ENCODE measurements around the gene AFTPH. TPM values are rescaled to one million over a fixed set of nuclear protein-coding genes. Genes with fewer than 3 reads are reported as not detected.

Gene AFTPH
- total RNA-seq, 1 donor from 2014 or later: 28.3 TPM

- peak; percentile 3 for ATAC-seq
Observed at GRCh38 chr2:64591188-64591587, 67.1 kb downstream of the AFTPH start.

DNA sequence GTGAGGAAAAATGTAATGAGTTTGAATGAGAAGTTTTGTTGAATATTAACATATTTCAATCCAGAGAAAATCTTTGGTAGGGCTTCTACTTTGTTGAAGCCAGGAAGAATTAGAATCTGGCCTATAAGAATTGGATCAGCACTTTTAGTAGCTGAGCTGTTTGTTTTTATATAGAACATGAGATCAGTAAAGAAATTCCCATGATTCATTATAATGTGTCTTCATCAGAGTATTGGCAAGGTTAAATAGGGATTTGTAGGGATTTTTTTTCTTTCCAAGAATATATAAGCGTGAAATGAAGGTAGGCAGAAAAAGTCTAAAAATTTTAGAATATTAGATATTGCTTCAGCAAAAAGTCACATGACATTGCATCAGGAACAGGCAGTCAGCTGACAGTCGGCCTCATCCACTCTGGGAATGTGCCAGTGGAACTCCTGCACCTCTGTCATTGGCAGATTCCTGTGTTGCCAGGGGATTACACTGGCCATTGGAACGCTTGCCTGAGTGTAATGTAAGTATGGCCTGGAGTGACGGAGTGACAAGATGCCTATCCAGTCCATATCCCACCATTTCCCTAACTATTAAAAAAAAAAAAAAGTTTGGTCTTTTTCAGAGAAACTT is 69.0 kb downstream of the AFTPH start:
- no peak for ATAC-seq

GRCh38 chr2:64594226-64594989 is 70.3 kb downstream of the AFTPH start:
- ATAC-seq: peak; percentile 67

GRCh38 chr2:64595397-64596176 is 71.5 kb downstream of the AFTPH start:
- ATAC-seq: peak; percentile 26

DNA sequence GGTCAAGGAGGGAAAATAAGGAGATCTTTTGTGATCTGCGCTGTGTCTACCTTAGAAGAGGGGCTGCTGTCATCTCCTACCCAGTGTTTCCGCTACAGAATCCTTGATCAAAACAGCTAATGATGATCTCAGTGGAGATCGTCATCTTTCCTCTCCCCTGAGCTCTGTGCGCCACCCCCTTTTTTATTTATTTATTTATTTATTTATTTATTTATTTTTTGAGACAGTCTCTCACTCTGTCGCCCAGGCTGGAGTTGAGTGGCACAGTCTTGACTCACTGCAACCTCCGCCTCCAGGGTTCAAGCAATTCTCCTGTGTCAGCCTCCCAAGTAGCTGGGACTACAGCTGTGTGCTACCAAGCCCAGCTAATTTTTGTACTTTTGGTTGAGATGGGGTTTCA is 74.1 kb downstream of the AFTPH start:
- no peak for ATAC-seq

DNA sequence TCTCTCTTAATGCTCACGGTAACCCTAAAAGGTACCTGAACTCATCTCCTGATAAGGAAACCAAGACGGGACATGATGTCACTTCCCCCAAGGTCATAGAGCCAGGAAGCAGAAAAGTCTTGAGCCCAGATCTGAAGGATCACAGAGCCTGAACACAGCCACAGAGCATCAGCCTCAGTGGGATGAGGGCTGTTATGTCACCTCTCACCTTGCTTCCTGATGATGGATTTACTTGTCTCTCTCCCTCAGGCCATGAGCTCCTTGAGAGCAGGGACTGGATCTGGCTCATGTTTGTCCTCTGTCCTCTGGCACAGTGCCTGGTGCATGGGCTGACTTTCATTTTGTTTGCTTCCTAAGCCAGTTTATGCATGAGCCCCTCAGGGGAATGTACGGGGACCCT is 75.3 kb downstream of the AFTPH start:
- no peak for ATAC-seq

DNA sequence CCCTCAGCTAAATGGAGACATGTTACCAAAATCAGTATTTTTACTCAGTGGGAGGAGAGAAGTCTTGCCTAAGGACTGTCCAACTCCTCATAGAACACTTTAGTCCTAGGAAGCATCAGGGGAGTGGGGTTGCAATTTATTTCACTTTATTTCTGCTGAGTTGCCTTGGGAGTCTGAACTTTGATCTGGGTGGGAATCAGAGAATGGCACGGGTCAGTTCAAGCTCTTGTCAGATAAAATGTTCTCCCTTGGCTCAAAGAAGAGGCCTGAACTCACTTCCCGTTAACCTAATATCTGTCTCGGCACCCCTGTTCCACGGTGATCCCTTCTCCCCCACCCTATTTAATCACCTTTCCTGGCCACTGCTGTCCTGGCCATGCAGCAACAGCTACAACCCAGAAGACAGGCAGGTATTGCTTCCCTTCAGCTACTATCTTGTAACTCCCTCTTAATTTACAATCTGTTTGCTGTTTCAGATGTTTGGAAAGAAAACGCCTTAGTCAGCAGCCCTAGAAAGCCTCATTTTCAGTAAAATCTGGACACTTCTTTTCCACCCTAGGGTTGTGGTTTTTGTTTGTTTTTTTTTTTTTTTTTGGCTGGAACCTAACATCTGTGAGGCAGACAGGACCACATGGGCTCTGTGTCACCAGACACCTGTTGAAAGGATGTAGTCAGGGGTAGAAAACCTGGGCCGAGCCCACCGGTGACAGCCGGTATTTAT is 77.1 kb downstream of the AFTPH start:
- ATAC-seq: no peak

DNA sequence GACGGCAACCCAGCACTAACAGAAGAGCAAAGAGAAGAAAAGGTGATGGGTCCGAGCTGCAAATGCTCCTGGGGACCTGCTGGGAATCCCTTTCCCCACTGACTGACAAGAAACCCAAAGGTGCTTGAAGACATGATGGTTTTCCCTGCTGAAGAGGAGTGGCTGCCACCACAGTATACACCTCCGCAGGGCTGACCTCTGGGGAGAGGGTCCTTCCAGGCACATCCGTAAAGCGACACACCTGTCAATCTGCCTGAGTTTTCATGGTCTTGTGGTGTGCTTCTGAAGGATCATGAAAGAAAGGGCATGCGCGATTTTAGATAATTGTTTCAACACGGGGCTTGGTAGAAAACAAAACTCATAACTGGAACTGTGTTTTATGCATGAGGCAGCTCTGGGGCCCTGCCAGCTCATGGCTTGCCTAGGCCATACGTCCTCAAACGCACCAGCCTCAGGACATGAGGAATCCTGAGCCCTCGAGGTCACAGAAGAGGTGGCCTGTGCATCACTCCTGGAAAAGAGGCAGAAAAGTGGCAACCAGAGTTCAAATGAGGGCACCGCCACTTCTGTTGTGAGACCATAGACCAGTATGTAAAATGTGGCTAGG is 77.8 kb downstream of the AFTPH start:
- ATAC-seq: no peak

GRCh38 chr2:64602436-64602835 is 78.3 kb downstream of the AFTPH start:
- ATAC-seq: no peak

- ATAC-seq: no peak
Observed at GRCh38 chr2:64604155-64604554, 80.0 kb downstream of the AFTPH start.

- no peak for ATAC-seq
Observed at GRCh38 chr2:64605026-64605471, 80.9 kb downstream of the AFTPH start.

DNA sequence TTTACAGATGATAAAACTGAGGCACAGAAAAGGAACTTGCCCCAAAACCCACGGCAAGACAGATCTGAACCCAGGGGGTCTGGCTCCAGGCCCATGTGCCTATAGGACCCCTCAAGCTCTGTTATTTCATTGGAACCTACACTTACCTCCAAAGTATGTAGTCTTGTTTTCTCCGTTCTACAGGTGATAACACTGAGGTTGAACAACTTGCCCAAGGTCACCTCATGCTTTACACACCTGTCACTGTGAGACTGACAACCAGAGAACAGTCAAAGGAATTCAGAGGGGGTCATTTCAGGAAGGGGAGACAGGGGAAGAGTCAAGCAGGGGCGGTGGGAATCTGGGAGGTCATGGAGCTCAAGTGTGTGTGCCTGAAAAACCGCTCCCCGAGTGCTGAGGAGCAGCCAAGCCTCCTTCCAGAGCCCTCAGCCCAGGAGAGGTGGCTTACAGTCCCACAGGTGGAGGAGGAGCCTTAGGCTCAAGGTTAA is 81.9 kb downstream of the AFTPH start:
- no peak for ATAC-seq

DNA sequence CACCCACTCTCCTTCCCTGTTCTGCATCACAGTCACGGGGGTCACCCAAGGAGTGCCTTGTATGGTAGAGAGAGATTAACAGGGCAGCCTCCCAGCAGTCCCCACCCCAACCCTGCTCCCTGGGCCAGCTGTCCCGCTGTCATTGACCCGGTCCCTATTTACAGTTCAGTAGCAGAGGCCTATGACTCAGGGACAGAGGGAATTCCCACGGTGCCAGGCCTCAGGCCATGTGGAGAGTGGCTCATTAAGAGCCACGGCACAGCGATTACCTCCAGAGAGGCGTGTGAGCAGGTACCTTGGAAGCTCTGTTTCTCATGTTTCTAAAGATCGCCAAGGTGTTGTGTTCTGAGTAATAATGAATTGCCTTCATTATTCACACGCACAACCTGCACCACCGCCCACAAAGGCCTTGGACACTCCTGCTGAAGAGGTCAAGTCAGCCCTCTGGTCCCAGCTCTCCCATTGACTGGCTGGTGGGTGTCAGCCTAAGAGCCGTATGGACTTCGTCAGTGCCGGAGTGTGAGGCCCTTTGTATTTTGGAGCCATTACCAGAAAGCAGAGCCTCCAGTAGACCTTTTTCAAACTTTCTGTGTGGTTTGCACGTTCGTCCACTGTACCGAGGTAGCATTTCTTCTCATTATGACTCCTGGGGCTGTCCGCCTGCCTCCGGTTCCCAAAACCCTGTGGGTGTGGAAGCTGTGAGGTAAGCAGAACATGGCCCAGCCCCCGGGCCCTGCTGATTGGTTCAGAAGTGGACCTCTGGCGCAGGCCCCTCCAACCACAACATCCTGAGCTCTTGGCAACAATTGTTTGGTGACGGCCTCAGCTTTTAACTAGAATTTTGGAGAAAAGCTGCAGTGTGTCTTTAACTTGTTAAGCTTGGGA is 82.6 kb downstream of the AFTPH start:
- ATAC-seq: peak; percentile 91

DNA sequence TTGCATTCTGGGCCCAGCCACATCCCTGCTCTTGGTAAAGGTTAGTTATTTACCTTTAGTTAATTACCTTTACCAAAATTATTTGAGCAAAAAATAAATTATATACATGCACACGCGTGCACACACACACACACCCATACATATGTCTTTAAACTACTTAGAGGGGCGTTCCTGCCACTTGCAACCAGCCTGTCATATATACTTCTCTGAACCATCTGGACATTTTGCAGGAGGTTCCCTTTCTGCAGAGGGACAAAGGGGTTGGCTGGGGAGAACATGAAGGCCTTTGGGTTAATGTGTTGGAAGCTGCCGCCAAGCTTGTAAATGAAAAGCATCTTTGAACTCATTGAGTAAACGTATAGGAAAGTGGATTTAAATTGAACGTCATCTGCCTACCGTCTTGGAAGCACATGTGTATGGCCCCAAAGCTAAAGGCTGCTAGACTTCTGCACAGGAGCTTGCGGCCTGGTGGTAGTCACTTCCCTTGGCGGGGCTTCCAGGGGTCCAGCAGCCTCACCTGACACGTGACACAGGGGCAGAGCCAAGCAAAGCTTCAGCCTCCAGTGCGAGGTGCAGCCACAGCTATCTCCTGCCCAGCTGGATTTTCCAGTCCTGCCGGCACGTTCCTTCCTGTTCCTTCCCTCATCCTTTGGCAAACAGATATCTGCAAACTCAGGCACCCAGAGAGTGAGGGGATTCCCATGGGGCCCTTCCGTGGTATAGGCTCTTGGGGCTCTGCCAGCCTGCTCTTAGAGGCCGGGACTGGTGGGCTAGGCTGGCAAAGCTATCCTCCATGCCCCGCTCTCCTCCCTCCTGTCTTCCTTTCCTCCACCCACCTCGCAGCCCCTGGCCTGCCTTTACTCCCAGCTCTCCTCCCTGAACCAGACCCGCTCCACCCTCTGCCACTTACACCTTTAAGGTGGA is 83.5 kb downstream of the AFTPH start:
- ATAC-seq: peak; percentile 59

GRCh38 chr2:64608867-64609226 is 84.7 kb downstream of the AFTPH start:
- no peak for ATAC-seq

GRCh38 chr2:64609227-64609941 is 85.3 kb downstream of the AFTPH start:
- peak; percentile 11 for ATAC-seq

- ATAC-seq: no peak
Observed at GRCh38 chr2:64609942-64610281, 85.8 kb downstream of the AFTPH start.

GRCh38 chr2:64610316-64610855 is 86.3 kb downstream of the AFTPH start:
- no peak for ATAC-seq

DNA sequence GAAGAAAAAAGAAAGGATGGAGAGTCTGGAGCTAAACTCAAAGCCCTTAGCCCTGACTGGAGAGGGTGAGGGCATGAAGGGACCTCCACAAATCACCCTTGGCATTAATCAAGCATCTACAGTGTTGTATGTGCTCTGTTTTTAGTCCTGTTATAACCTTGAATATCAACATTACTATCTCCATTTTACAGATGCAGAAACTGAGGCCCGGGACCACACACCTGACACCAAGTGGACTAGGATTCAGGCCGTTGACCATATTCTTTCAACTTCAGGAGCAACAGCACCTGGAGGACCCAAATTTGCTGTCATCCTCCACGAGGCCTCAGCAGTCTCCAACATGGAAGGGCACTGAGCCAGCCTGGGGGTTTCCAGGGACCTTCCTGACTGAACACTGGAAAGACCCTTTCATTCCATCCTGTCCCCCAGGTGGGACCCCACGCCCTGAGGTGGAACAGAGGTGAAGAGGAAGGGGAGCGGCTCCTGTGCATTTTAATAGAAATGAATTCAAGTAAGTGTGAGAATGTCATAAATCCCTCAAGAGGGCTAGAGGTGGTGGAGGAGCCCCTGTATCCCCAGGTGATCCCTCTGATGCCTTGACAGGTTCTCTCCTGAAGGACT is 88.6 kb downstream of the AFTPH start:
- no peak for ATAC-seq
